NCI-H2171 (cell line): ENCODE results near the gene FPGS.
"Not testable (repeated sequence)": the region's sequence is repeated elsewhere in the genome, so short reads cannot be mapped to it uniquely, and the experiment has no call there.

Experiments
- DNase-seq: peaks from one replicate; lab custom pipeline; 2025; lab: John Stamatoyannopoulos, UW

Gene FPGS

GRCh38 chr9:127771570-127772189 lies 31.0 kb upstream of the FPGS start:
- no peak for DNase-seq

- DNase-seq, result no peak
Measured at GRCh38 chr9:127772603-127773002, 30.1 kb upstream of the FPGS start.

DNA sequence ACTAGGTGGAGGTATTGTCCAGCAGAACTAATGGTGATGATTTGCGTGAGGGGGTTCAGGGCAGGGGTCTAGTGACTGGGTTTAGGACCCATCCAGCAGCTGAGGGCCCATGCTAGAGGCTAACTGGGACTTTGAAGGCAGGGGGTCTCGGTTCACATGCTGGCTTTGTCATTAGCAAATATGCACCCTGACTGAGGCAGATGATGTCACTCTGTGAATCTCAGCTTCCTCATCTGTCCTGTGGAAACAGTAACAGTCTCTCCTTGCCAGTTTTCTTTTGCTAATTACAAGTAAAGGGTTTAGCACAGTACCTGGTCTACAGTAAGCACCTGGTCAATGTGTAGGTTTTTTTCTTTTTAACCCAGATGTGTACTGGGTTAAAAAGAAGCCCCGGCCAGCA lies 29.4 kb upstream of the FPGS start:
- DNase-seq, result no peak

GRCh38 chr9:127773981-127774380 lies 28.7 kb upstream of the FPGS start:
- DNase-seq, result no peak

GRCh38 chr9:127776195-127776923 lies 26.3 kb upstream of the FPGS start:
- peak; percentile 19 for DNase-seq

- no peak for DNase-seq
Measured at GRCh38 chr9:127776924-127777289, 25.8 kb upstream of the FPGS start.

GRCh38 chr9:127777368-127777980 lies 25.2 kb upstream of the FPGS start:
- DNase-seq, result no peak

DNA sequence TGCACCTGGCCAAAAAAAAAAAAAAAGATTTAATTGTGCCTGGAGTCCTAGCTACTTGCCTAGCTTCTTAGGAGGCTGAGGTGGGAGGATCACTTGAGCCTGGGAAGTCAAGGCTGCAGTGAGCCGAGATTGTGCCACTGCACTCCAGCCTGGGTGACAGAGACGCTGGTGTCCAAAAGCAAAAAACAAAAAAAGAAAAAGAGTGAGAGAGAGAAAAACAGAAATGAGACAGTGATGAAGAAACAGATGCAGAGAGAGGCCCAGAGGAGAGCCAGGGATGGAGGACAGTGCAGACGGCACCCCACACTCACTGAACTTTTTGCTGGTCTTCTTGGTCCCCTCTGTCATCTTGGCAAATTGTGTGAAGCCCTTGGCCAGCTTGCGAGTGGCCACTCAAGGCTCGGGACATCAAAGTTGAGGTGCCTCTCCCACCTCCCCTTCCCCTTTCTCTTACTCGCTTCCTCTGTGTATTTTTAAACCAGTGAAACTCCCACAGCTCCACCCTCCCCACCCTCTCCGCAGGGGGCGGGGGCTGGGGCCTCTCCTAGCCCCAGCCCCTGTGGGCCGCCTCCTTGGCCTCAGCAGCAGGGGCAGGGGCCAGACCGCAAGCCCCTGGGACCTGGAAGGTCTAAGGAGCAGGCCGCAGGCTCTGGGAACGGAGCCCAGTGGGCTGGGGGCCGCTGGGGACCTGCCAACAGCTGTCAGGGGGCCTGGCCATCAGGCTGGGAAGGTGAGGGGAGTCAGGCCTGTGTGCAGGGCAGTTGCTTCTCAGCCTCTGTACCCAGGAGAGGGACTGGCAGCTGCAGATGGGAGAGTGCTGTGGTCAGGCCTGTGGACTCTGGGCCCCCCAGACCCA lies 24.2 kb upstream of the FPGS start, which contains the start of gene SH2D3C:
Gene SH2D3C, minus strand, starts transcription at position 387 of the 856 bp plus-strand sequence. Its CDS starts 39 bp downstream, at position 348.
- DNase-seq, result no peak

DNA sequence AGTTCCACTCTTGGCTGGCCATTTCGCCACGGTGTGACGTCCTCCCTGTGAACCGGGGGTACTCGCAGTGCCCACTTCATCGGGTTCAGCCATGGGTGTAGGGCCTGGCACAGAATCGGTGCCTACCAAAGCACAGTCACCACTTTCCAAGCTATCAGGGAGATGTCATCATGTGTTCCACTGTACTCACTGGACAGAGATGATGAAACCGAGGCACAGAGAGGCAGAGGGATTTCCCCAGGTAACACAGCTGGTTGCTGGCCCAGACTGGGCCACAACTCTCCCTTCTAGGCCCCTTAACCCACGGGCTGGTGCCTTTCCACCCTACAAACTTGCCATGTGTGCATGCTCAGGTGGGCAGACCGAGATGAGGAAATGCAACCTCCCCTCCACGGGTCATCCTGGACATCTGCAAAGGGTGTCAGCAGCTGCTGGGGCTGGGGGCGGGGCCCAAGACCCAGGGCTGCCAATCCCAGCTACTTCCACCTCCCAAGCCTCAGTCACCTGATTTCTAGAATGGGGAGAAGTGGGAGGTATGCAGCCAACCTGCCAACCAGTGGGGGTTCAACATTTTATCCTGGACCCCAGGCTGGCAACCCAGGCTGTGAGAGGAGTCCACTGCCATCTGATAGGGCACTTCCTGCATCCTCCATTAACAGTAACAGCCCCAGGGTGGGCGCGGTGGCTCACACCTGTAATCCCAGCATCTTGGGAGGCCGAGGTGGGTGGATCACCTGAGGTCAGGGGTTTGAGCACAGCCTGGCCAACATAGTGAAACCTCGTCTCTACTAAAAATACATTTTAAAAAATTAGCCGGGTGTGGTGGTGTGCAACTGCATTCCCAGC lies 23.3 kb upstream of the FPGS start:
- DNase-seq, result no peak

DNA sequence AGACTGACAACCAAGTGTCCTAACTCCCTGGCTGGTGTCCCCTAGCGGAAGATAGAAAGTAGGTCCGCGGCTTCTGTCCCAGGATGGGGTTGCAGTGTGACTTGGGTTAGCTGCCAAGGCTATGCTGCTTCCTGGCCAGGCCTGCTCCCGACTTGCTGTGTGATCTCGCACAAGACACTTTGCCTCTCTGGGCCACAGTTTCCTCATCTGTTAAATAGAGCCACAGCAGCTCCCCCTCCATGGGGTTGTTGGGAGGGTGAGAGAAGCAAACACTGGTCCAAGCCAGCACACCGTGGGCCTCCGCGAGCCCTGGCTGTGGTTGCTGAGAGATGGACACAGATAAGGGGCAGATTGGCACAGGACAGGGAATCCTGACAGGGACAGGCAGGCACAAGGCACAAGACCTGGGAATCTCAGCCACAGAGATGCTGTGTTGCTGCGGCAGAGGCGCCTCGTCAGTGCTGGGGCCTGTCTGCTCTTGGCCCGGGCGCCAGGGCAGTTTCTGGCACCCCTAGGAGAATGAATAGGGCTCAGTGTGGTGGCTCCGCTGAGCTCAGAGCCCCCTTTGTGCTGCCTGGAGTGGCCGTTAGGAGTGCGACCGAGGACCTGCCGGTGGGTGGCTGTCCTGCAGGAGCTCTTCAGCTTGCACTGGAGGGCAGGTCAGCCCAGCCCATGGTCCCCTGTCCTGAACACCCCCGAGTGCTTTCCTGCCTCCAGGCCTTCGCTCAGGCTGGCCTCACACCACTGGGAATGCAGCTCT lies 22.4 kb upstream of the FPGS start:
- DNase-seq, result no peak

GRCh38 chr9:127780909-127781308 lies 21.8 kb upstream of the FPGS start:
- not testable (repeated sequence) for DNase-seq

DNA sequence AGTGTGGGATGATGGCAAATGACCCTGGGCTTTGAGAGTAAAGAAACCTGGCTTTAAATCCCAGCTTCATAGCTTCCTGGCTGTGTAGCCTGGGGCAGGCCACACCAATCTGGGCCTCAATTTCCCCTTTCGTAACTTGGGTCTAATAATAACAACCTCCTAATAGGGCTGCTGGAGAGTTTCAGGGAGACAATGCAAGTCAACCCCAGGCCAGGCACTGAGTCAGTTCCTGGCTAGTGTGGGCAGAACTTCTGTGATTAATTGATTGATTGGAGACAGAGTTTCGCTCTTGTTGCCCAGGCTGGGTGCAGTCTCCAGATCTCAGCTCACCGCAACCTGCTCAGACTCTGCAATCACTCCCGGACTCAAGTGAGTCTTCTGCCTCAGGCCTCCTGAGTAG lies 20.9 kb upstream of the FPGS start:
- no peak for DNase-seq

- no peak for DNase-seq
Measured at GRCh38 chr9:127783111-127784008, 19.3 kb upstream of the FPGS start.

DNA sequence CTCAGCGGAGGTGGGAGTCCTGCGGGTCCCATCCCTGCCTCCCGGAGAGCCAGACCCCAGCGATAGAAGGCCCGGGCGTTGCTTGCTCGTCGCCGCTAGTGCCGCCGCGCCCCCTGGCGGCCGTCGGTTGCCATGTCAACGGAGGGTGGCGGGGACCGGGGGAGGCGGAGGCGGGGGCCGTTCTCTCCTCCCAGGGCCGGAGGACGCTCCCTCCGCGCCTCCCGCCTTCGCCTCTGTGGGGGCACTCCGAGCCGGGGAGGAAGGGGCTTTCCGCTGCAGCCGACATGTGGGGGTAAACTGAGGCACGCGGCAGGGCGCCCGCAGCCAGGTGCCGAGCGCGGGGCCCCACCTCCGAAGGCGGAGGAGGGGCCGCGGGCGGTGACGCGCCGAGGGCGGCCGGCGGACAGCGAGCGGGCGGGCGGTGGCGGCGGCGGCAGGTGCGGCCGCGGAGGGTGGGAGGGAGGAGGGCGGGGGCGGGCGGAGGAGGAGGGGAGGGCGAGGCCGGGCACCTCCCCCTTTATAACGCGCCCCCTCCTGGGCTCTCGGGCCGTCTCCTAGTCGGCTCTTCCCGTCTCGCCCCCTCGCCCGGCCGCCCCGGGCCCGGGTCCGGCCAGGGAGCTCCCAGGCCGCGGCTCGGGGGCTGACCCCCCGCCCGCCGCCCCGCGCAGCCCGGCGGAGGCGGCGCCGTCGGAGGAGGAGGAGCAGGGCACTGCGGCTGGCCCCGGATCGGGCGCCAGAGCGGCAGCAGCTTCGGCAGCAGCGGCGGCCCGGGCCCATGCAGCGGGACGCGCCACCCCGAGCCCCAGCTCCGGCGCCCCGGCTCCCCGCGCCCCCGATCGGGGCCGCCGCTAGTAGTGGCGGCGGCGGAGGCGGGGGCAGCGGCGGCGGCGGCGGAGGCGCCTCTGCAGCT lies 17.4 kb upstream of the FPGS start:
- DNase-seq, result peak; percentile 85

DNA sequence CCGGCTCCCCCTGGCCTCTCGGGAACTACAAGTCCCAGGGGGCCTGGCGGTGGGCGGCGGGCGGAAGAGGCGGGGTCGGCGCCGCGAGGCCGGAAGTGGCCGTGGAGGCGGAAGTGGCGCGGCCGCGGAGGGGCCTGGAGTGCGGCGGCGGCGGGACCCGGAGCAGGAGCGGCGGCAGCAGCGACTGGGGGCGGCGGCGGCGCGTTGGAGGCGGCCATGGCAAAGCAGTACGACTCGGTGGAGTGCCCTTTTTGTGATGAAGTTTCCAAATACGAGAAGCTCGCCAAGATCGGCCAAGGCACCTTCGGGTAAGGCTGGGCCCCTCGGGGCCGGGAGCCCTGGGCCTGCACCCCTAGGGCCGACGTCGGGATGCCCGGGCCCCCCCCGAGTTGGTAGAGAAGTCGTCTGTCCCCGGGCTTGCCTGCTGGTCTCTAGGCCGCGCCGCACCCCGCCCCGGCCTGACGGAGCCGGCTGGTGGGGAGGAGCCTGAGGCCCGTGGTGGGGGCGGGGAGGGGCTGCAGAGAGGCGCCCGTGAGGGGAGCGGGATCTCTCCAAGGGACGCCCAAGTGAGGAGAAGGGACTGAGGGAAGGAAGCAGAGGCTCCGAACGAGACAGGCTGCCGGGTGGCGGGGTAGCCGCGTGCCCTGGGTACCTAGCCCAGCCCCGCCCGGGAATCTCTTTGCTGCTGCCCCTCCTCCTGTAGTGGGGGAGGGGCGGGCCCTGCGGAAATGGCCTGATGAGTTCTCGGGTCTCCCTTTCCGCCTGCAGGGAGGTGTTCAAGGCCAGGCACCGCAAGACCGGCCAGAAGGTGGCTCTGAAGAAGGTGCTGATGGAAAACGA lies 16.5 kb upstream of the FPGS start, which contains the start of gene CDK9:
Gene CDK9, plus strand, starts transcription at position 102 of the 840 bp plus-strand sequence. Its CDS starts 115 bp downstream, at position 217.
- peak; percentile 96 for DNase-seq

GRCh38 chr9:127786773-127787104 lies 15.9 kb upstream of the FPGS start:
- no peak for DNase-seq

DNA sequence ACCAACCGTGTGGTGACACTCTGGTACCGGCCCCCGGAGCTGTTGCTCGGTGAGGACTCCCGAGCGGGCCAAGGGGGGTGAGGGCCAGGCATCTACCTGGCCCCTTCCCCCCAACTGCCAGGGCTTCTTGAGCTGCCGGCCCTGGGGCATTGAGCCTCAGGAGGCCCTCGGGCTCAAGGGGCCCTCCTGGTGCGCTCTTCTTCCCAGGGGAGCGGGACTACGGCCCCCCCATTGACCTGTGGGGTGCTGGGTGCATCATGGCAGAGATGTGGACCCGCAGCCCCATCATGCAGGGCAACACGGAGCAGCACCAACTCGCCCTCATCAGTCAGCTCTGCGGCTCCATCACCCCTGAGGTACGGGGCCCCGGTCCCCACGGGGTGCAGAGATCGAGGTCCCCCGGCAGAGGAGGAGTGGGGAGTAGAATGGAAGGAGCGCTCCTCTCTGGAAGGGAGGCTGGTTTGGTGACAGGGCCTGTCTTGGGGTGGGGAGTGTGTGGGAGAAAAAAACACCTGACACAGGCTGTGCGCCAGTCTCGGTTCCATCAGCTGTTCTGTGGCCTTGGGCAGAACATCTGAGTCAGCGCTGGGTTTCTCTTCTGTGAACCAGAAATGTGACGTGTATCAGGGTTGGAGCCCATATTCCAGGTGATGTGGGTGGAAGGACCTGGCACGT lies 14.2 kb upstream of the FPGS start:
- no peak for DNase-seq
